IMR-90 (cell line): ENCODE results near the gene NKPD1.

Experiments used
- BHLHE40 ChIP-seq: fragments of 150-350 bp; IDR thresholded peaks from 2 replicates; pipeline ENCODE4 v1.6.1; 2016; ENCODE audit warnings: mild to moderate bottlenecking, low read depth, low read length
- FOS ChIP-seq: fragments of 150-350 bp; IDR thresholded peaks from 2 replicates; pipeline ENCODE4 v1.6.1; 2016; ENCODE audit warnings: low read depth, low read length
- MAFK ChIP-seq: IDR thresholded peaks from 2 replicates; pipeline ENCODE4 v1.6.1; 2012; ENCODE audit warnings: low read depth, low read length, improper control_type of control experiment
- NFE2L2 ChIP-seq: fragments of 150-350 bp; IDR thresholded peaks from 2 replicates; pipeline ENCODE4 v1.6.1; 2016; ENCODE audit warnings: low read depth, mild to moderate bottlenecking, low read length
- POLR2A ChIP-seq: IDR thresholded peaks from 2 replicates; pipeline ENCODE4 v1.6.1; 2012; ENCODE audit warnings: mild to moderate bottlenecking, low read depth, low read length
- SMC3 ChIP-seq: fragments of 150-350 bp; IDR thresholded peaks from 2 replicates; pipeline ENCODE4 v1.6.1; 2016; ENCODE audit warnings: low read depth, mild to moderate bottlenecking, antibody characterized with exemption, low read length, moderate library complexity
- TF ChIP-seq, protein P1 (sequence below): conservative IDR thresholded peaks from 2 replicates; pipeline ENCODE4 v1.5.1; 2012; ENCODE audit warnings: mild to moderate bottlenecking, low read depth, low read length, improper control_type of control experiment

GRCh38 chr19:45123440-45123850, 37.3 kb downstream of the NKPD1 start:
- TF ChIP-seq BHLHE40 (no peak), POLR2A (no peak), MAFK (no peak), SMC3 (no peak), FOS (no peak), NFE2L2 (no peak)
- TF ChIP-seq, protein P1, sequence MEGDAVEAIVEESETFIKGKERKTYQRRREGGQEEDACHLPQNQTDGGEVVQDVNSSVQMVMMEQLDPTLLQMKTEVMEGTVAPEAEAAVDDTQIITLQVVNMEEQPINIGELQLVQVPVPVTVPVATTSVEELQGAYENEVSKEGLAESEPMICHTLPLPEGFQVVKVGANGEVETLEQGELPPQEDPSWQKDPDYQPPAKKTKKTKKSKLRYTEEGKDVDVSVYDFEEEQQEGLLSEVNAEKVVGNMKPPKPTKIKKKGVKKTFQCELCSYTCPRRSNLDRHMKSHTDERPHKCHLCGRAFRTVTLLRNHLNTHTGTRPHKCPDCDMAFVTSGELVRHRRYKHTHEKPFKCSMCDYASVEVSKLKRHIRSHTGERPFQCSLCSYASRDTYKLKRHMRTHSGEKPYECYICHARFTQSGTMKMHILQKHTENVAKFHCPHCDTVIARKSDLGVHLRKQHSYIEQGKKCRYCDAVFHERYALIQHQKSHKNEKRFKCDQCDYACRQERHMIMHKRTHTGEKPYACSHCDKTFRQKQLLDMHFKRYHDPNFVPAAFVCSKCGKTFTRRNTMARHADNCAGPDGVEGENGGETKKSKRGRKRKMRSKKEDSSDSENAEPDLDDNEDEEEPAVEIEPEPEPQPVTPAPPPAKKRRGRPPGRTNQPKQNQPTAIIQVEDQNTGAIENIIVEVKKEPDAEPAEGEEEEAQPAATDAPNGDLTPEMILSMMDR = no peak
